Smooth muscle cell (in vitro differentiated cells): ENCODE results near the gene EFTUD2. TPM values are rescaled to one million over a fixed set of nuclear protein-coding genes. Genes with fewer than 3 reads are reported as not detected.
"Not testable (repeated sequence)": the region's sequence is repeated elsewhere in the genome, so short reads cannot be mapped to it uniquely, and the experiment has no call there.

Experiments used
- DNase-seq: peaks from one replicate; lab custom pipeline; 2025; ENCODE audit not compliant: unreplicated experiment; lab: John Stamatoyannopoulos, UW
- H2AFZ ChIP-seq: fragments of 200-600 bp; sonication (generic); 2 replicates; pipeline ENCODE4 v1.6.0; 2016; ENCODE audit warnings: antibody characterized with exemption, low read depth, mild to moderate bottlenecking
- H3F3A ChIP-seq: fragments of 200-600 bp; sonication (generic); 2 replicates; pipeline ENCODE4 v1.6.0; 2017; ENCODE audit warnings: antibody characterized with exemption, low read depth
- H3K27ac ChIP-seq: fragments of 200-600 bp; sonication (generic); 2 replicates; pipeline ENCODE4 v1.5.1; 2016; ENCODE audit warnings: low read depth, mild to moderate bottlenecking
- H3K27me3 ChIP-seq: fragments of 200-600 bp; sonication (generic); 2 replicates; pipeline ENCODE4 v1.6.1; 2016; ENCODE audit warnings: low read depth, mild to moderate bottlenecking
- H3K36me3 ChIP-seq: fragments of 200-600 bp; sonication (generic); 2 replicates; pipeline ENCODE4 v1.5.1; 2016; ENCODE audit warnings: low read depth
- H3K4me1 ChIP-seq: fragments of 200-600 bp; sonication (generic); 2 replicates; pipeline ENCODE4 v1.5.1; 2016; ENCODE audit warnings: low read depth
- H3K4me2 ChIP-seq: fragments of 200-600 bp; sonication (generic); 2 replicates; pipeline ENCODE4 v1.6.0; 2016; ENCODE audit warnings: mild to moderate bottlenecking
- H3K4me3 ChIP-seq: fragments of 200-600 bp; sonication (generic); 2 replicates; pipeline ENCODE4 v1.5.1; 2016; ENCODE audit warnings: mild to moderate bottlenecking
- H3K79me2 ChIP-seq: fragments of 200-600 bp; sonication (generic); 2 replicates; pipeline ENCODE4 v1.6.0; 2016; ENCODE audit warnings: low read depth, mild to moderate bottlenecking
- H3K9ac ChIP-seq: fragments of 200-600 bp; sonication (generic); 2 replicates; pipeline ENCODE4 v1.6.0; 2016; ENCODE audit warnings: low read depth
- H3K9me3 ChIP-seq: fragments of 200-600 bp; sonication (generic); replicated peaks from 2 replicates; pipeline ENCODE4 v1.5.1; 2016; ENCODE audit warnings: low read depth
- H4K20me1 ChIP-seq: fragments of 200-600 bp; sonication (generic); 2 replicates; pipeline ENCODE4 v1.6.0; 2016; ENCODE audit warnings: low read depth
- WGBS: methylation state at CpG from one replicate; pipeline ENCODE4 v1.1.7; 2016; ENCODE audit warnings: low lambda C conversion rate; 5-methylcytosine and 5-hydroxymethylcytosine counted together
- polyA plus RNA-seq: library from polyadenylated mRNA; unstranded; fragments of >200 nt; fragmentation: Nextera tagmentation; extraction: Ambion mirVana; gene quantifications from 2 replicates; pipeline ENCODE4 v1.2.1, GENCODE V29; 2016
- total RNA-seq: library from RNA; depleted of rRNA; stranded (reverse); fragments of >200 nt; gene quantifications from 2 replicates; pipeline ENCODE4 v1.2.3, GENCODE V29; 2014
- TF ChIP-seq, protein P1 (sequence below): fragments of 200-600 bp; sonication (generic); IDR thresholded peaks from 2 replicates; pipeline ENCODE4 v1.5.1; 2017; ENCODE audit warnings: borderline replicate concordance, mild to moderate bottlenecking, antibody characterized with exemption; ENCODE audit not compliant: insufficient read depth, poor library complexity, severe bottlenecking

Gene EFTUD2
- total and polyA plus RNA-seq, 2 experiments from 2014 or later = 57.2 to 76.0 TPM

DNA sequence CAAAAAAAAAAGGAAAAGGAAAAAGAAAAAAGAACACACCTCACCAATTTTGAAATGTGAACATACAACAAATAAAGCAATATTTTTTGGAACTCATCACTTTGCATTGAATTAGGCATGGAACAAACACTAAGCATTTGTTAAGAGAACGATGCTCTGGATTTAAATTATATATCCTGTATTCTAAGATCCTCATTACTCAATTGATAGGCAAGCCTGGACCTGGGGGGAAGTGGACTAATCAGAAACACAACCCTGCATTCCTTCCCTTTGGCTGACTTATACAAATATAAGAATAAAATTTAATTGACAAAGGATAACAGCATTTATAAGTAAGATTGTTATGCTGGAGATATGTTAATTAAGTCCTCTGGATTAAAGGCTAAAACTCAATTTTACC is 71.4 kb downstream of the EFTUD2 start:
- no peaks in the 10 kb centered on the region for H3K27me3 ChIP-seq
- H3K9me3 ChIP-seq = no peaks in the 10 kb centered on the region
- DNase-seq = no peak
- no peaks in the 10 kb centered on the region for H3K36me3 ChIP-seq
- peak overlapping the region; percentile 74 for H3K4me3 ChIP-seq
- no peak overlapping the region for H2AFZ ChIP-seq
- peaks cover 57% of the 10 kb centered on the region for H4K20me1 ChIP-seq
- H3K4me2 ChIP-seq = peak overlapping the region; percentile 95
- H3K4me1 ChIP-seq = peaks cover 15% of the 10 kb centered on the region
- H3F3A ChIP-seq = no peaks in the 10 kb centered on the region
- H3K27ac ChIP-seq = no peak overlapping the region
- 78% methylated on average over 1 of the region's 1 CpG for WGBS
- peaks cover 61% of the 10 kb centered on the region for H3K79me2 ChIP-seq
- TF ChIP-seq, protein P1, sequence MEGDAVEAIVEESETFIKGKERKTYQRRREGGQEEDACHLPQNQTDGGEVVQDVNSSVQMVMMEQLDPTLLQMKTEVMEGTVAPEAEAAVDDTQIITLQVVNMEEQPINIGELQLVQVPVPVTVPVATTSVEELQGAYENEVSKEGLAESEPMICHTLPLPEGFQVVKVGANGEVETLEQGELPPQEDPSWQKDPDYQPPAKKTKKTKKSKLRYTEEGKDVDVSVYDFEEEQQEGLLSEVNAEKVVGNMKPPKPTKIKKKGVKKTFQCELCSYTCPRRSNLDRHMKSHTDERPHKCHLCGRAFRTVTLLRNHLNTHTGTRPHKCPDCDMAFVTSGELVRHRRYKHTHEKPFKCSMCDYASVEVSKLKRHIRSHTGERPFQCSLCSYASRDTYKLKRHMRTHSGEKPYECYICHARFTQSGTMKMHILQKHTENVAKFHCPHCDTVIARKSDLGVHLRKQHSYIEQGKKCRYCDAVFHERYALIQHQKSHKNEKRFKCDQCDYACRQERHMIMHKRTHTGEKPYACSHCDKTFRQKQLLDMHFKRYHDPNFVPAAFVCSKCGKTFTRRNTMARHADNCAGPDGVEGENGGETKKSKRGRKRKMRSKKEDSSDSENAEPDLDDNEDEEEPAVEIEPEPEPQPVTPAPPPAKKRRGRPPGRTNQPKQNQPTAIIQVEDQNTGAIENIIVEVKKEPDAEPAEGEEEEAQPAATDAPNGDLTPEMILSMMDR = no peak
- H3K9ac ChIP-seq = no peak overlapping the region

DNA sequence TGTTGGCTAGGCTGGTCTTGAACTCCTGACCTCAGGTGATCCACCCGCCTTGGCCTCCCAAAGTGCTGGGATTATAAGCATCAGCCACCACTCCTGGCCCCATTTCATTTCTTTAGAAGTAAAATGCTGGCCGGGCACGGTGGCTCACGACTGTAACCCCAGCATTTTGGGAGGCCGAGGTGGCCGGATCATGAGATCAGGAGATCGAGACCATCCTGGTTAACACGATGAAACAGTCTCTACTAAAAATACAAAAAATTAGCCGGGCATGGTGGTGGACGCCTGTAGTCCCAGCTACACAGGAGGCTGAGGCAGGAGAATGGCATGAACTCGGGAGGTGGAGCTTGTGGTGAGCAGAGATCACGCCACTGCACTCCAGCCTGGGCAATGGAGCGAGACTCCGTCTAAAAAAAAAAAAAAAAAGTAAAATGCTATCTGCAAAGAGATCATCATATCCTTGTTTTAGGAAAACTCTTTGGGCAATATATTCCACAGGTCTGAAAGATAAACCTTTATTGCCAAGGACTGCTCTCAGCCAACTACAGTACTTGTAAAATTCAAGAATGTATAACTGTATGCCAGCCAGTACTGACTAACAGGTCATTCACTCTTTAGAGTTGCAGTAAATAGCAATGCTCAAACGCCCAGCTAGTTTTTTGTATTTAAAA is 73.0 kb downstream of the EFTUD2 start:
- Histone ChIP-seq H3K4me2 (no peak overlapping the region), H3K79me2 (peaks cover 61% of the 10 kb centered on the region), H3K9me3 (no peaks in the 10 kb centered on the region), H2AFZ (no peak overlapping the region), H4K20me1 (peaks cover 66% of the 10 kb centered on the region), H3F3A (peaks cover 3% of the 10 kb centered on the region), H3K27ac (no peak overlapping the region), H3K4me1 (peaks cover 15% of the 10 kb centered on the region), H3K9ac (no peak overlapping the region), H3K4me3 (no peak overlapping the region), H3K27me3 (no peaks in the 10 kb centered on the region), H3K36me3 (no peaks in the 10 kb centered on the region)
- WGBS = 95% methylated on average over 15 of the region's 15 CpGs
- DNase-seq = no peak
- TF ChIP-seq, protein P1 = no peak

DNA sequence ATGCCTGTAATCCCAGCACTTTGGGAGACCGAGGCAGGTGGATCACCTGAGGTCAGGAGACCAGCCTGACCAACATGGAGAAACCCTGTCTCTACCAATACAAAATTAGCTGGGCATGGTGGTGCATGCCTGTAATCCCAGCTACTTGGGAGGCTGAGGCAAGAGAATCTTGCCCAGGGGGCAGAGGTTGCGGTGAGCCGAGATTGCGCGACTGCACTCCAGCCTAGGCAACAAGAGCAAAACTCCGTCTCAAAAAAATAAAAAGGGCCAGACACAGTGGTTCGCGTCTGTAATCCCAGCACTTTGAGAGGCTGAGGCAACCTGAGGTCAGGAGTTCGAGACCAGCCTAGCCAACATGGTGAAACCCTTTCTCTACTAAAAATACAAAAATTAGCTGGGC is 74.0 kb downstream of the EFTUD2 start:
- H3K27ac ChIP-seq, H3K36me3 ChIP-seq, H3K4me3 ChIP-seq, H3K9me3 ChIP-seq, H3K9ac ChIP-seq, DNase-seq, H3K27me3 ChIP-seq, H2AFZ ChIP-seq, H3K4me2 ChIP-seq, H3F3A ChIP-seq: not testable (repeated sequence)
- Histone ChIP-seq H3K4me1 (peaks cover 15% of the 10 kb centered on the region), H3K79me2 (peaks cover 62% of the 10 kb centered on the region), H4K20me1 (peaks cover 74% of the 10 kb centered on the region)
- WGBS = 97% methylated on average over 9 of the region's 9 CpGs

DNA sequence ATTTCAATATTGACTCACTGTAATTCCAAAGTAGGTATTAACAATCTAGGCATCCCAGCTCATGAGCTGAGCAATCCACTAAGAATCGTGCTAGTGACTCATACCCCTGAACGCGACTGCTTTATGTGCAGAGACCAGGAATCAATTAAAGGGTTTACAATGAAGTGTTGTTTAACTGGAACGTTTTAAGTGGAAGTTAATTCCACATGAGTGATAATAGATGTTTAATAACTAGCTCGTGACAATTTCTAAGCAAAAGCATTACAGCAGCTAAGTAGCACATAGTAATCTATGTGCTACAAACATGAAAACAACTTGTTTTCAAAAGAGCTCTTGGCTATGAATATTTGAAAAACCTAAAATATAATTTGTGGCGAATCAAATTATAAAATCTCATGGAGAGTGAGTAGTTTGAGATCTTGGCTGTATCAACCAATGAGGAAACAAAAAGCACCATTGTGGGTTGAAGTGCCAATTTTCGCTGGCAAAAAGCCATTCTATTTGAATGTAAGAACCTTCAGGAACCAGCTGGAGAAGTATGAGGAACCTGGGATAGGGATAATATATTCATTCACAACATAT is 78.5 kb downstream of the EFTUD2 start:
- Histone ChIP-seq H3K9me3 (no peaks in the 10 kb centered on the region), H3K4me3 (no peak overlapping the region), H3K4me2 (peak overlapping the region; percentile 38), H3K9ac (no peak overlapping the region), H3K36me3 (no peaks in the 10 kb centered on the region), H3K27ac (peak overlapping the region; percentile 65), H4K20me1 (peaks cover 77% of the 10 kb centered on the region), H3K4me1 (peaks cover 9% of the 10 kb centered on the region), H3F3A (peaks cover 7% of the 10 kb centered on the region), H3K27me3 (no peaks in the 10 kb centered on the region), H2AFZ (no peak overlapping the region), H3K79me2 (peaks cover 66% of the 10 kb centered on the region)
- TF ChIP-seq, protein P1 = no peak
- no peak for DNase-seq
- WGBS = 23% methylated on average over 7 of the region's 7 CpGs

DNA sequence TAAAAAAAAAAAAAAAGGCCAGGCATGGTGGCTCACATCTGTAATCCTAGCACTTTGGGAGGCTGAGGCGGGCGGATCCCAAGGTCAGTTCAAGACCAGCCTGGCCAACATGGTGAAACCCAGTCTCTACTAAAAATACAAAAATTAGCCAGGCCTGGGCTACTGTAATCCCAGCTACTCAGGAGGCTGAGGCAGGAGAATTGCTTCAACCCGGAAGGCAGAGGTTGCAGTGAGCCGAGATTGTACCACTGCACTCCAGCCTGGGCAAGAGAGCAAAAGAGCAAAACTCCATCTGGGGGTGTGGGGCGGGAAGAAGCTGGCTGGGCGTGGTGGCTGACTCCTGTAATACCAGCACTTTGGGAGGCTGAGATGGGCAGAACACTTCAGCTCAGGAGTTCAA is 80.7 kb downstream of the EFTUD2 start:
- H3K4me2 ChIP-seq, H3K9ac ChIP-seq, H3K4me1 ChIP-seq, H3F3A ChIP-seq, DNase-seq, H2AFZ ChIP-seq, H3K27me3 ChIP-seq, H3K4me3 ChIP-seq, H3K9me3 ChIP-seq, H3K36me3 ChIP-seq, H3K27ac ChIP-seq: not testable (repeated sequence)
- WGBS = 93% methylated on average over 6 of the region's 6 CpGs
- Histone ChIP-seq H4K20me1 (peaks cover 77% of the 10 kb centered on the region), H3K79me2 (peaks cover 59% of the 10 kb centered on the region)
